Measurements from ENCODE around the gene ACO2.
"Not testable (repeated sequence)": the region's sequence is repeated elsewhere in the genome, so short reads cannot be mapped to it uniquely, and the experiment has no call there.

ACO2 gene

GRCh38 chr22:41468381-41469217 is at the start of gene ACO2, which contains the start of gene PHF5A:
ACO2 (plus strand) TSS chr22:41469117; CDS start chr22:41469147, 30 bp downstream.
PHF5A (minus strand) TSS chr22:41468692; CDS start chr22:41468653, 39 bp downstream.
- in situ Hi-C loops (cut with HindIII; ENCODE audit: low sequenced_read_pairs), result no loop called here

GRCh38 chr22:41425660-41426365 is 43.1 kb upstream of the ACO2 start:
- in situ Hi-C loops (cut with HindIII; ENCODE audit: low sequenced_read_pairs), result no loop called here

- in situ Hi-C loops (cut with HindIII; ENCODE audit: low sequenced_read_pairs), result no loop called here
These were observed 39.5 kb upstream of the ACO2 start for GRCh38 chr22:41429232-41429950.

- in situ Hi-C loops (cut with HindIII; ENCODE audit: low sequenced_read_pairs), result no loop called here
These were observed 39.0 kb upstream of the ACO2 start for GRCh38 chr22:41429951-41430332.

GRCh38 chr22:41431656-41432055 is 37.3 kb upstream of the ACO2 start:
- in situ Hi-C loops (cut with HindIII; ENCODE audit: low sequenced_read_pairs), result no loop called here

GRCh38 chr22:41433480-41433879 is 35.4 kb upstream of the ACO2 start:
- in situ Hi-C loops (cut with HindIII; ENCODE audit: low sequenced_read_pairs), result not testable (repeated sequence)

GRCh38 chr22:41434361-41435003 is 34.4 kb upstream of the ACO2 start:
- in situ Hi-C loops (cut with HindIII; ENCODE audit: low sequenced_read_pairs), result not testable (repeated sequence)

GRCh38 chr22:41435560-41435959 is 33.4 kb upstream of the ACO2 start:
- in situ Hi-C loops (cut with HindIII; ENCODE audit: low sequenced_read_pairs), result no loop called here

- in situ Hi-C loops (cut with HindIII; ENCODE audit: low sequenced_read_pairs), result no loop called here
These were observed 32.4 kb upstream of the ACO2 start for GRCh38 chr22:41436322-41437113.

- in situ Hi-C loops (cut with HindIII; ENCODE audit: low sequenced_read_pairs), result no loop called here
These were observed 31.7 kb upstream of the ACO2 start for GRCh38 chr22:41437198-41437597.

GRCh38 chr22:41440511-41440910 is 28.4 kb upstream of the ACO2 start:
- in situ Hi-C loops (cut with HindIII; ENCODE audit: low sequenced_read_pairs), result not testable (repeated sequence)

GRCh38 chr22:41442240-41442792 is 26.6 kb upstream of the ACO2 start:
- in situ Hi-C loops (cut with HindIII; ENCODE audit: low sequenced_read_pairs), result no loop called here

- in situ Hi-C loops (cut with HindIII; ENCODE audit: low sequenced_read_pairs), result no loop called here
These were observed 24.4 kb upstream of the ACO2 start for GRCh38 chr22:41444360-41445128.

GRCh38 chr22:41445129-41446056 is 23.5 kb upstream of the ACO2 start:
- in situ Hi-C loops (cut with HindIII; ENCODE audit: low sequenced_read_pairs), result no loop called here

GRCh38 chr22:41446057-41446501 is 22.8 kb upstream of the ACO2 start:
- in situ Hi-C loops (cut with HindIII; ENCODE audit: low sequenced_read_pairs), result no loop called here

- in situ Hi-C loops (cut with HindIII; ENCODE audit: low sequenced_read_pairs), result no loop called here
These were observed 22.1 kb upstream of the ACO2 start, which contains the start of gene TOB2 for GRCh38 chr22:41446639-41447434. TOB2 (minus strand) TSS chr22:41446801; CDS start chr22:41437345, 9,456 bp downstream.

Measured in DLD1 (cell line).